HG03558 (cell line): ENCODE measurements around the gene FRAS1.
"Not testable (repeated sequence)": the region's sequence is repeated elsewhere in the genome, so short reads cannot be mapped to it uniquely, and the experiment has no call there.

Experiments
- ATAC-seq: cut with Tn5 transposase; IDR thresholded peaks from one replicate; pipeline ENCODE4 v1.9.1; 2021; ENCODE audit warnings: moderate number of reproducible peaks; ENCODE audit not compliant: unreplicated experiment; ENCODE audit errors: extremely low read depth

Gene FRAS1

GRCh38 chr4:78520808-78521226 lies 463.7 kb downstream of the FRAS1 start:
- ATAC-seq: no peak

GRCh38 chr4:78524009-78524408 lies 466.9 kb downstream of the FRAS1 start:
- ATAC-seq: no peak

GRCh38 chr4:78525559-78525958 lies 468.4 kb downstream of the FRAS1 start:
- no peak for ATAC-seq

- ATAC-seq: no peak
Measured at GRCh38 chr4:78527103-78527502, 470.0 kb downstream of the FRAS1 start.

GRCh38 chr4:78527555-78527954 lies 470.4 kb downstream of the FRAS1 start:
- no peak for ATAC-seq

- no peak for ATAC-seq
Measured at GRCh38 chr4:78528327-78528726, 471.2 kb downstream of the FRAS1 start.

- ATAC-seq: no peak
Measured at GRCh38 chr4:78529569-78530209, 472.6 kb downstream of the FRAS1 start.

GRCh38 chr4:78532046-78532445 lies 474.9 kb downstream of the FRAS1 start:
- ATAC-seq: no peak

GRCh38 chr4:78533854-78534253 lies 476.7 kb downstream of the FRAS1 start:
- ATAC-seq: no peak

GRCh38 chr4:78534286-78534955 lies 477.3 kb downstream of the FRAS1 start:
- no peak for ATAC-seq

GRCh38 chr4:78542373-78542772 lies 485.2 kb downstream of the FRAS1 start:
- ATAC-seq: no peak

- ATAC-seq: no peak
Measured at GRCh38 chr4:78543424-78544125, 486.5 kb downstream of the FRAS1 start.

GRCh38 chr4:78544678-78545077 lies 487.6 kb downstream of the FRAS1 start:
- no peak for ATAC-seq

- ATAC-seq: no peak
Measured at GRCh38 chr4:78545275-78546246, 488.4 kb downstream of the FRAS1 start.

- not testable (repeated sequence) for ATAC-seq
Measured at GRCh38 chr4:78547899-78548298, 490.8 kb downstream of the FRAS1 start.

GRCh38 chr4:78548889-78549288 lies 491.8 kb downstream of the FRAS1 start:
- not testable (repeated sequence) for ATAC-seq

GRCh38 chr4:78551420-78552351 lies 494.6 kb downstream of the FRAS1 start, which contains the start of gene ANXA3:
Gene ANXA3, plus strand, starts transcription at chr4:78551770. Its CDS starts 2,704 bp downstream, at chr4:78554474.
- no peak for ATAC-seq

- no peak for ATAC-seq
Measured at GRCh38 chr4:78552389-78553042, 495.4 kb downstream of the FRAS1 start.

- ATAC-seq: no peak
Measured at GRCh38 chr4:78553043-78553396, 495.9 kb downstream of the FRAS1 start.
